ENCODE measurements around the gene PLPP4.

GRCh38 chr10:120599200-120599724 lies 142.2 kb downstream of the PLPP4 start:
- TF ChIP-seq CTCF (IDR thresholded peaks at IDR 0.05; ENCODE audit: low read depth, low read length) (no peak), POLR2A (IDR thresholded peaks at IDR 0.05; ENCODE audit: extremely low read depth, insufficient read length) (no peak), MAX (IDR thresholded peaks at IDR 0.05; ENCODE audit: low read depth, low read length) (no peak)

Measured in NB4 (cell line).